Small intestine (tissue), 7 donors: ENCODE data around the gene CACNA1S. TPM values are rescaled to one million over a fixed set of nuclear protein-coding genes. Genes with fewer than 3 reads are reported as not detected.

Experiments used
- DNase-seq, 2 donors: peaks; one replicate each; pipeline versions ENCODE4 v3.0.0 to v3.0.0-alpha.2; 2013
- FAIRE-seq: peaks from 2 replicates; lab custom pipeline; 2012; peaks lifted over from hg19 to GRCh38; lab: Jason Lieb, UNC
- H3K27ac ChIP-seq, 3 donors: one replicate each; pipeline ENCODE4 v1.5.1; 2013; ENCODE audit warnings: low read length in 2 of 3, mild to moderate bottlenecking in 2 of 3, control low read depth in 1 of 3, inconsistent platforms in 1 of 3, low read depth in 1 of 3, moderate library complexity in 1 of 3
- H3K27me3 ChIP-seq, 3 donors: one replicate each; pipeline ENCODE4 v1.6.1; 2013; ENCODE audit warnings: low read length in 3 of 3, inconsistent platforms in 1 of 3; ENCODE audit not compliant: control insufficient read depth in 3 of 3, insufficient read depth in 3 of 3
- H3K36me3 ChIP-seq, 3 donors: one replicate each; pipeline ENCODE4 v1.6.1; 2013; ENCODE audit warnings: low read length in 3 of 3, inconsistent platforms in 1 of 3, low read depth in 1 of 3, mild to moderate bottlenecking in 1 of 3, moderate library complexity in 1 of 3; ENCODE audit not compliant: control insufficient read depth in 3 of 3, insufficient read depth in 2 of 3
- H3K4me1 ChIP-seq, 3 donors: one replicate each; pipeline ENCODE4 v1.6.1; 2013; ENCODE audit warnings: low read length in 2 of 3, inconsistent platforms in 1 of 3, low read depth in 1 of 3, mild to moderate bottlenecking in 1 of 3, moderate library complexity in 1 of 3; ENCODE audit not compliant: control insufficient read depth in 3 of 3, insufficient read depth in 2 of 3
- H3K4me3 ChIP-seq, 3 donors: one replicate each; pipeline ENCODE4 v1.5.1; 2013; ENCODE audit warnings: low read length in 3 of 3, control low read depth in 1 of 3, inconsistent platforms in 1 of 3, low read depth in 1 of 3, mild to moderate bottlenecking in 1 of 3, moderate library complexity in 1 of 3
- H3K9me3 ChIP-seq, 2 donors: one replicate each; pipeline ENCODE4 v1.6.1; 2013; ENCODE audit warnings: low read depth in 1 of 2, low read length in 1 of 2; ENCODE audit not compliant: control insufficient read depth in 2 of 2, insufficient read depth in 1 of 2
- WGBS, 3 donors: extraction: QIAGEN DNeasy Blood & Tissue Kit; methylation state at CpG; one replicate each; pipeline ENCODE4 v1.1.7; 2013; 5-methylcytosine and 5-hydroxymethylcytosine counted together
- polyA plus RNA-seq, 4 donors: library from polyadenylated mRNA; stranded (reverse) in 3 of 4; unstranded in 1 of 4; fragments of 200-250 nt in 3 of 4; fragments of 120-200 nt in 1 of 4; gene quantifications; one replicate each; pipeline versions ENCODE4 v1.2.1 to v1.2.3, GENCODE V29; 2013
- donor health status: healthy with polysubstance abuse.
- donor health status: control.
- donor health status: control.
- donor health status: Bipolar disorder and iron deficiency.
- donor health status: healthy.

The CACNA1S gene
- polyA plus RNA-seq, 4 donors = 0.01 to 0.24 TPM; not detected in 2

GRCh38 chr1:200999667-201000066 lies 112.6 kb downstream of the CACNA1S start:
- H3K27me3 ChIP-seq = no peaks in the 10 kb centered on the region
- peaks cover 0 to 10% (median 7%) of the 10 kb centered on the region in 3 donors for H3K36me3 ChIP-seq
- FAIRE-seq = no peak
- H3K9me3 ChIP-seq = no peaks in the 10 kb centered on the region
- no peaks in the 10 kb centered on the region for H3K4me1 ChIP-seq
- H3K27ac ChIP-seq = no peak overlapping the region
- H3K4me3 ChIP-seq = no peak overlapping the region
- no peak for DNase-seq
- 92 to 95% (median 92%) methylated on average over 14 of the region's 14 CpGs for WGBS, 3 donors

GRCh38 chr1:200998323-200998722 lies 113.9 kb downstream of the CACNA1S start:
- Histone ChIP-seq H3K27me3 (no peaks in the 10 kb centered on the region), H3K9me3 (no peaks in the 10 kb centered on the region), H3K27ac (no peak overlapping the region), H3K4me3 (no peak overlapping the region), H3K4me1 (no peaks in the 10 kb centered on the region), H3K36me3 (peaks cover 0 to 7% (median 0%) of the 10 kb centered on the region in 3 donors)
- no peak for FAIRE-seq
- no peak for DNase-seq
- WGBS, 3 donors = 90 to 96% (median 92%) methylated on average over 16 of the region's 16 CpGs

- H3K4me3 ChIP-seq = no peak overlapping the region
- no peak overlapping the region for H3K27ac ChIP-seq
- 29 to 72% (median 58%) methylated on average over 4 of the region's 4 CpGs for WGBS, 3 donors
- peaks cover 0 to 4% (median 0%) of the 10 kb centered on the region in 3 donors for H3K4me1 ChIP-seq
- DNase-seq (no peak), FAIRE-seq (no peak)
- peaks cover 0 to 10% of the 10 kb centered on the region in 2 donors for H3K9me3 ChIP-seq
- no peaks in the 10 kb centered on the region for H3K27me3 ChIP-seq
- H3K36me3 ChIP-seq = peaks cover 4 to 21% (median 13%) of the 10 kb centered on the region in 3 donors
Observed at GRCh38 chr1:200992382-200993048, 119.7 kb downstream of the CACNA1S start.

- Histone ChIP-seq H3K27me3 (no peaks in the 10 kb centered on the region), H3K4me3 (no peak overlapping the region), H3K27ac (no peak overlapping the region), H3K4me1 (peaks cover 0 to 4% (median 0%) of the 10 kb centered on the region in 3 donors), H3K36me3 (peaks cover 4 to 21% (median 13%) of the 10 kb centered on the region in 3 donors), H3K9me3 (peaks cover 0 to 10% of the 10 kb centered on the region in 2 donors)
- no peak for DNase-seq
- no peak for FAIRE-seq
- WGBS, 3 donors = 83 to 92% (median 88%) methylated on average over 10 of the region's 10 CpGs
Observed at GRCh38 chr1:200991097-200991614, 121.1 kb downstream of the CACNA1S start.

GRCh38 chr1:200990114-200990513 lies 122.1 kb downstream of the CACNA1S start:
- peaks cover 4 to 21% (median 16%) of the 10 kb centered on the region in 3 donors for H3K36me3 ChIP-seq

More at GRCh38 chr1:200990114-200990513, 122.1 kb downstream of the CACNA1S start:
- Histone ChIP-seq H3K27ac (no peak overlapping the region), H3K4me3 (no peak overlapping the region), H3K4me1 (peaks cover 0 to 4% (median 0%) of the 10 kb centered on the region in 3 donors), H3K9me3 (peaks cover 0 to 10% of the 10 kb centered on the region in 2 donors), H3K27me3 (no peaks in the 10 kb centered on the region)
- DNase-seq (no peak), FAIRE-seq (no peak)
- WGBS, 3 donors = 88 to 95% (median 93%) methylated on average over 8 to 9 of the region's 9 CpGs

Other genes starting within 250 kb of the CACNA1S start
- gene GPR25, start 239.4 kb downstream of the CACNA1S start, polyA plus RNA-seq = under 1 TPM in 2 of 4 donors, not detected in 2; 0.07 to 0.10 TPM
- 100 to 1,000 TPM in 3 of 4 donors, 10 to 100 TPM in 1; 58.7 to 192 (median 156) TPM for gene INAVA, start 217.5 kb downstream of the CACNA1S start, polyA plus RNA-seq
- 10 to 100 TPM in 1 of 4 donors, 1 to 10 TPM in 2, under 1 TPM in 1; 0.89 to 12.9 (median 1.8) TPM for gene KIF21B, start 88.7 kb downstream of the CACNA1S start, polyA plus RNA-seq
- under 1 TPM in 2 of 4 donors, not detected in 2; 0.15 TPM for gene ASCL5, start 14.8 kb upstream of the CACNA1S start, polyA plus RNA-seq
- 10 to 100 TPM in 3 of 4 donors, 1 to 10 TPM in 1; 6.3 to 58.5 (median 31.5) TPM for gene TMEM9, start 42.0 kb upstream of the CACNA1S start, polyA plus RNA-seq
- gene IGFN1, start 78.4 kb upstream of the CACNA1S start, polyA plus RNA-seq = under 1 TPM in 3 of 4 donors, not detected in 1; under 0.01 to 0.50 (median 0.01) TPM
- gene PKP1, start 171.1 kb upstream of the CACNA1S start, polyA plus RNA-seq = under 1 TPM; 0.24 to 0.69 (median 0.36) TPM